GM06990 (cell line): ENCODE data around the gene PPP2R2C.

Experiments used
- DNase-seq: peaks from one replicate; pipeline ENCODE4 v3.0.0-alpha.2; 2011; ENCODE audit not compliant: insufficient read length; ENCODE audit errors: extremely low read depth
- H3K27me3 ChIP-seq: replicated peaks from 2 replicates; pipeline ENCODE4 v1.6.0; 2011; ENCODE audit warnings: low read length; ENCODE audit not compliant: control insufficient read depth, insufficient read depth
- H3K36me3 ChIP-seq: 2 replicates; pipeline ENCODE4 v1.5.1; 2011; ENCODE audit warnings: low read length; ENCODE audit not compliant: control insufficient read depth, insufficient read depth
- H3K4me3 ChIP-seq: replicated peaks from 2 replicates; pipeline ENCODE4 v1.5.1; 2011; ENCODE audit warnings: low read depth, mild to moderate bottlenecking, control low read depth, low read length
- CTCF ChIP-seq: IDR thresholded peaks from 2 replicates; pipeline ENCODE4 v1.5.1; 2011; ENCODE audit warnings: low read length, control low read depth, mild to moderate bottlenecking, inconsistent platforms; ENCODE audit not compliant: insufficient read depth, poor library complexity, severe bottlenecking

PPP2R2C gene

GRCh38 chr4:6445403-6446129 is 26.8 kb downstream of the PPP2R2C start:
- peaks cover 1% of the 10 kb centered on the region for H3K27me3 ChIP-seq

GRCh38 chr4:6444582-6444981 is 27.8 kb downstream of the PPP2R2C start:
- Histone ChIP-seq H3K4me3 (no peak overlapping the region), H3K36me3 (no peaks in the 10 kb centered on the region), H3K27me3 (peaks cover 1% of the 10 kb centered on the region)
- TF ChIP-seq CTCF, result no peak
- no peak for DNase-seq

More at GRCh38 chr4:6445403-6446129, 26.8 kb downstream of the PPP2R2C start:
- no peak overlapping the region for H3K4me3 ChIP-seq
- no peak for DNase-seq
- TF ChIP-seq CTCF, result no peak
- no peaks in the 10 kb centered on the region for H3K36me3 ChIP-seq

GRCh38 chr4:6443035-6444023 is 29.1 kb downstream of the PPP2R2C start:
- Histone ChIP-seq H3K4me3 (no peak overlapping the region), H3K36me3 (no peaks in the 10 kb centered on the region), H3K27me3 (peaks cover 1% of the 10 kb centered on the region)
- DNase-seq, result no peak
- no peak for TF ChIP-seq CTCF

GRCh38 chr4:6442555-6442954 is 29.9 kb downstream of the PPP2R2C start:
- TF ChIP-seq CTCF, result no peak
- Histone ChIP-seq H3K27me3 (no peaks in the 10 kb centered on the region; the same call in none of the 2 replicates), H3K4me3 (no peak overlapping the region), H3K36me3 (no peaks in the 10 kb centered on the region)
- DNase-seq, result no peak

GRCh38 chr4:6441758-6442157 is 30.7 kb downstream of the PPP2R2C start:
- Histone ChIP-seq H3K27me3 (no peaks in the 10 kb centered on the region; the same call in none of the 2 replicates), H3K36me3 (no peaks in the 10 kb centered on the region), H3K4me3 (no peak overlapping the region)
- no peak for TF ChIP-seq CTCF
- DNase-seq, result no peak
